Mucosa of descending colon (tissue), 3 donors: ENCODE data around the gene PA2G4. TPM values are rescaled to one million over a fixed set of nuclear protein-coding genes. Genes with fewer than 3 reads are reported as not detected.
"Not testable (repeated sequence)": the region's sequence is repeated elsewhere in the genome, so short reads cannot be mapped to it uniquely, and the experiment has no call there.

Source experiments
- ATAC-seq: fragments of 200-7000 bp; cut with Tn5 transposase; one replicate; pipeline ENCODE4 v1.9.1; 2020; ENCODE audit warnings: mild to moderate bottlenecking, moderate library complexity
- DNase-seq, 3 donors: peaks; one replicate each; pipeline ENCODE4 v3.0.0-alpha.2; 2020
- H3K36me3 ChIP-seq: fragments of 200-600 bp; one replicate; pipeline ENCODE4 v1.8.0; 2021; ENCODE audit warnings: low read depth, mild to moderate bottlenecking
- H3K4me1 ChIP-seq: fragments of 200-600 bp; one replicate; pipeline ENCODE4 v1.8.0; 2021; ENCODE audit warnings: low read depth, mild to moderate bottlenecking
- H3K4me3 ChIP-seq: fragments of 200-600 bp; one replicate; pipeline ENCODE4 v1.8.0; 2021; ENCODE audit warnings: mild to moderate bottlenecking
- H3K9me3 ChIP-seq: fragments of 200-600 bp; one replicate; pipeline ENCODE4 v1.8.0; 2021; ENCODE audit warnings: mild to moderate bottlenecking
- CTCF ChIP-seq: fragments of 200-600 bp; IDR thresholded peaks from one replicate; pipeline ENCODE4 v1.8.0; 2022; ENCODE audit warnings: antibody characterized with exemption, mild to moderate bottlenecking
- intact Hi-C, 2 donors: fragments of 100-400 bp; cut with DNase I in 1 of 2; cut with micrococcal nuclease in 1 of 2; formaldehyde crosslinking; loops; one replicate each; pipeline versions ENCODE4 v1.11.0 to v1.11.1; 2022; cut with DNase I, micrococcal nuclease
- total RNA-seq, 3 donors: library from RNA; stranded (reverse); fragmentation: NEBNext Ultra II Directional in 2 of 3; extraction: Animal tissue kit (Norgen Biotek cat#: 25700) in 2 of 3; gene quantifications; one replicate each; pipeline versions ENCODE4 v1.2.1 to v1.2.4, GENCODE V29; 2021 to 2023
- donor health status: DM: no; HTN: no; CAD: no; lungs with moderate emphysema.
- donor health status: DM: no; HTN: no; CAD: no.
- donor health status: DM: no; HTN: yes; CAD: no.

The PA2G4 gene
- total RNA-seq, 3 donors from 2014 or later = 61.7 to 94.9 (median 90.3) TPM

GRCh38 chr12:56153678-56154065 is 49.3 kb downstream of the PA2G4 start:
- no peak for ATAC-seq
- H3K4me1 ChIP-seq = peaks cover 16% of the 10 kb centered on the region
- no peak overlapping the region for H3K4me3 ChIP-seq
- DNase-seq = peak in 1 of 3 donors; percentile 35
- no peaks in the 10 kb centered on the region for H3K36me3 ChIP-seq
- no peak for TF ChIP-seq CTCF
- intact Hi-C loops = no loop called here
- H3K9me3 ChIP-seq = no peaks in the 10 kb centered on the region

GRCh38 chr12:56154246-56154771 is 50.0 kb downstream of the PA2G4 start:
- no peak for TF ChIP-seq CTCF
- intact Hi-C loops = no loop called here
- DNase-seq = no peak
- Histone ChIP-seq H3K36me3 (no peaks in the 10 kb centered on the region), H3K9me3 (no peaks in the 10 kb centered on the region), H3K4me1 (peaks cover 17% of the 10 kb centered on the region), H3K4me3 (no peak overlapping the region)
- ATAC-seq = no peak

GRCh38 chr12:56154818-56155217 is 50.5 kb downstream of the PA2G4 start:
- no peak overlapping the region for H3K4me3 ChIP-seq
- H3K9me3 ChIP-seq = no peaks in the 10 kb centered on the region
- DNase-seq (no peak), ATAC-seq (no peak)
- TF ChIP-seq CTCF = no peak
- intact Hi-C loops = no loop called here
- H3K4me1 ChIP-seq = peaks cover 22% of the 10 kb centered on the region
- H3K36me3 ChIP-seq = no peaks in the 10 kb centered on the region

- Histone ChIP-seq H3K9me3 (no peaks in the 10 kb centered on the region), H3K36me3 (no peaks in the 10 kb centered on the region), H3K4me1 (peaks cover 27% of the 10 kb centered on the region), H3K4me3 (no peak overlapping the region)
- DNase-seq = no peak
- TF ChIP-seq CTCF = no peak
- intact Hi-C loops = no loop called here
- no peak for ATAC-seq
Measured at GRCh38 chr12:56155256-56155845, 51.0 kb downstream of the PA2G4 start.

- H3K36me3 ChIP-seq, H3K4me3 ChIP-seq, ATAC-seq, intact Hi-C loops, DNase-seq, H3K9me3 ChIP-seq: not testable (repeated sequence)
- peaks cover 34% of the 10 kb centered on the region for H3K4me1 ChIP-seq
Measured at GRCh38 chr12:56156464-56157200, 52.3 kb downstream of the PA2G4 start.
